ENCODE data around the gene PPP6R2. TPM values are rescaled to one million over a fixed set of nuclear protein-coding genes. Genes with fewer than 3 reads are reported as not detected.
A peak's percentile ranks its signal among the peaks of the same experiment; 100 is the strongest.

The PPP6R2 gene
- total RNA-seq, 2 donors from 2014 or later: 62.1 to 63.7 TPM

DNA sequence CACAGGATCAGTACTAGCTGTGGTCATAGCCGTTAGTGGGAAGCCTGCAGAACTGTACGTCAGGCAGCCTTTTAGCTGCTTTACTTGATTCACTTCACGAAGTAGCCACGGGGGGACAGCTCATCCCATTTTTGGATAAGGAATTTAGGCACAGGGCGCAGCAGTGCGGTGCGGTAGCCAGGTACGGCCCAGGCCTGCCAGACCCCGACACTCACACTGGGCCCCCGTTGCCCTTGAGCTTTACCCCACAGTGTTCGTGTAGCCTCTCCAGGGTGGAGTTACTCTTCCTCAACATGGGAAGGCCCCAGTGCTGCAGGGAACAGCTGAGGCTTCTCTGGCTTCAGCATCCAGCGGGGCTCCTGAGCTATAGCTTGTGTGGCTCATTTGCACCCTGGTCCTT lies 72.3 kb downstream of the PPP6R2 start:
- peaks cover 9% of the 10 kb centered on the region for H3K36me3 Mint-ChIP-seq (ENCODE audit: low read depth)

DNA sequence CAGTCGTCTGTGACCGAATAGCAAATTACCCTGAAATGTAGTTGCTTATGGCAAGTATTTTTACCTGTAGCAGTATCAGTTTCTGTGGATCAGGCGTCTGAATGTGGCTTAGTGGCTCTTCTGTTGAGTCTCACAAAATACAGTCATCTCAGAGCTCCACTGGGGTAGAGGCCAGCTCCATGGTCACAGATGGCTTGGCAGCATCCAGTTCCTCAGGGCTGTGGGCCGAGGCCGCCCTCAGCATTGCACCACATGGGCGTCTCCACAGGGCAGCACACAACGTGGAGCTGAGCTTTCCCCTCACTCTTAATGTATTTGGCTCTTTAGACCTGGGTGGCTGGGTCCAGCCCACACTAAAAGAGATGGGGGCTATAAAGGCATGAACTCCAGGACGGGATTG lies 73.9 kb downstream of the PPP6R2 start:
- Mint-ChIP-seq H3K27me3 (no peaks in the 10 kb centered on the region), H3K4me3 (no peak overlapping the region), H3K36me3 (ENCODE audit: low read depth) (peaks cover 9% of the 10 kb centered on the region), H3K4me1 (no peaks in the 10 kb centered on the region), H3K27ac (no peak overlapping the region)
- DNase-seq (no peak), ATAC-seq (no peak)
- no peaks in the 10 kb centered on the region for H3K9me3 ChIP-seq (ENCODE audit: control insufficient read depth, low read length, poor library complexity, severe bottlenecking)

More for the DNA sequence above, 72.3 kb downstream of the PPP6R2 start:
- DNase-seq (no peak), ATAC-seq (no peak)
- Mint-ChIP-seq H3K4me1 (no peaks in the 10 kb centered on the region), H3K27ac (no peak overlapping the region), H3K27me3 (no peaks in the 10 kb centered on the region), H3K4me3 (no peak overlapping the region)
- H3K9me3 ChIP-seq (ENCODE audit: control insufficient read depth, low read length, poor library complexity, severe bottlenecking): no peaks in the 10 kb centered on the region

DNA sequence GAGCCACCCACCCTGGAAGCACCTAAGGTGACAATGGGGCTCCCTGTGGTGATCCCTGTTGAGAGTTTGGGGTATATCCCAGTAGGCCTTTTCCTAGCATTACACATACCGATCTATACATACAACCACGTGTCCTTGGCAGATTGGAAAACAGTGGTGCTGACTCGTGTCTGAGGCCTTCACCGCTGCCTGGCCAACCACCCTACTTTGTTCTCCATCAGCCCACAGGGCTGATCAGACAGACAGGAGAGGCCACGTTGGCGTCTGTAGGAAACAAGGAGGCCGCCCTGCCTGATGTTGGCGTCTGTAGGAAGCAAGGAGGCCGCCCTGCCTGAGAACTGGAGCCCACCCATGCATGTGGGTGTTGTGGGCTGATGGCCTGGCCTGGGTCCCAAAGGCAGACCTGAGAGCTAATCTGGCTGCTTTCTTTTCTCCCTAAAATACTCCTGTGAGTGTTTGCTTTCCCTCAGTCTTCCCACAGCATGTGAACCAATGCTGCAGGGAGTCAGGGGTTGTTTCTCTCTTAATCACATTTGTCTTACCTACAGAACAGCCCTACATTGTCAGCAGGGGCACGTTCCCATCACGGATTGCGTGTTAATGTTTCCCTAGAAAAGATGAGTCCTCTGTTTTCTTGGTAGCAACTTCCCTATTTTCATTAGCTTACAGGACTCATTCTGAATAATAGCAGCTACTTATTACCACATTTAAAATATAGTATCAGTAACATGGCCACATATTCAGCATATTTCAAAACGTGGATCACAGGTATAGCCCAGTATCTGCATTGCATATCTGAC lies 74.5 kb downstream of the PPP6R2 start:
- ATAC-seq (no peak), DNase-seq (no peak)
- Mint-ChIP-seq H3K27me3 (no peaks in the 10 kb centered on the region), H3K27ac (peak overlapping the region; percentile 43), H3K4me3 (no peak overlapping the region), H3K4me1 (no peaks in the 10 kb centered on the region), H3K36me3 (ENCODE audit: low read depth) (peaks cover 9% of the 10 kb centered on the region)
- no peaks in the 10 kb centered on the region for H3K9me3 ChIP-seq (ENCODE audit: control insufficient read depth, low read length, poor library complexity, severe bottlenecking)

- Mint-ChIP-seq H3K4me1 (no peaks in the 10 kb centered on the region), H3K27ac (peak overlapping the region; percentile 43), H3K4me3 (no peak overlapping the region), H3K27me3 (no peaks in the 10 kb centered on the region), H3K36me3 (ENCODE audit: low read depth) (peaks cover 7% of the 10 kb centered on the region)
- H3K9me3 ChIP-seq (ENCODE audit: control insufficient read depth, low read length, poor library complexity, severe bottlenecking): no peaks in the 10 kb centered on the region
- no peak for DNase-seq
- ATAC-seq: no peak
Observed at GRCh38 chr22:50418624-50419023, 75.5 kb downstream of the PPP6R2 start.

- Mint-ChIP-seq H3K4me3 (no peak overlapping the region), H3K36me3 (ENCODE audit: low read depth) (peaks cover 3% of the 10 kb centered on the region), H3K27me3 (no peaks in the 10 kb centered on the region), H3K27ac (peak overlapping the region; percentile 43), H3K4me1 (no peaks in the 10 kb centered on the region)
- ATAC-seq: no peak
- DNase-seq: no peak
- H3K9me3 ChIP-seq (ENCODE audit: control insufficient read depth, low read length, poor library complexity, severe bottlenecking): no peaks in the 10 kb centered on the region
Observed at GRCh38 chr22:50419116-50419515, 76.0 kb downstream of the PPP6R2 start.

DNA sequence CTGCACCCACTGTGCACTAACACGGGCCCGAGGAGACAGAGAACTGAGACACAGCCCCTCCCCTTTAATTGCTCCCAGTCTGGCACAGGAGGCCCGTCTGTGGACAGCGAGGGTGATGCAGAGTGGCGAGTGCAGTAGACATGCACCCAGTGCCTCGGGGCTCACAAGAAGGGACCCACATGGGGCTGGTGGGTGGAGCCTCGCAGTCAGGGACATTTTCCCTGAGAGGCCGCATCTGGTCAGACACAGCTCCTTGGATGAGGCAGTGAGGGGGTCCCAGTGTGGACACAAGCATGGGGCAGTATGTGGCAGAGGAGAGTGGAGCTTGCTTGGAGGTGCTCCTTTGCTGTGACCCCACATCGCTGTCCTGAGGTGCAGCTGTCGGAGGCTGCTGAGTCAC lies 76.9 kb downstream of the PPP6R2 start:
- DNase-seq (no peak), ATAC-seq (no peak)
- H3K4me3 Mint-ChIP-seq: no peak overlapping the region
- H3K4me1 Mint-ChIP-seq: peaks cover 3% of the 10 kb centered on the region
- H3K27ac Mint-ChIP-seq: no peak overlapping the region
- peaks cover 6% of the 10 kb centered on the region for H3K36me3 Mint-ChIP-seq (ENCODE audit: low read depth)
- H3K9me3 ChIP-seq (ENCODE audit: control insufficient read depth, low read length, poor library complexity, severe bottlenecking): no peaks in the 10 kb centered on the region
- H3K27me3 Mint-ChIP-seq: no peaks in the 10 kb centered on the region

- no peaks in the 10 kb centered on the region for H3K9me3 ChIP-seq (ENCODE audit: control insufficient read depth, low read length, poor library complexity, severe bottlenecking)
- no peak for ATAC-seq
- no peak overlapping the region for H3K27ac Mint-ChIP-seq
- H3K36me3 Mint-ChIP-seq (ENCODE audit: low read depth): peaks cover 8% of the 10 kb centered on the region
- no peaks in the 10 kb centered on the region for H3K27me3 Mint-ChIP-seq
- no peak overlapping the region for H3K4me3 Mint-ChIP-seq
- peaks cover 5% of the 10 kb centered on the region for H3K4me1 Mint-ChIP-seq
- DNase-seq: no peak
Observed at GRCh38 chr22:50420581-50420980, 77.5 kb downstream of the PPP6R2 start.

DNA sequence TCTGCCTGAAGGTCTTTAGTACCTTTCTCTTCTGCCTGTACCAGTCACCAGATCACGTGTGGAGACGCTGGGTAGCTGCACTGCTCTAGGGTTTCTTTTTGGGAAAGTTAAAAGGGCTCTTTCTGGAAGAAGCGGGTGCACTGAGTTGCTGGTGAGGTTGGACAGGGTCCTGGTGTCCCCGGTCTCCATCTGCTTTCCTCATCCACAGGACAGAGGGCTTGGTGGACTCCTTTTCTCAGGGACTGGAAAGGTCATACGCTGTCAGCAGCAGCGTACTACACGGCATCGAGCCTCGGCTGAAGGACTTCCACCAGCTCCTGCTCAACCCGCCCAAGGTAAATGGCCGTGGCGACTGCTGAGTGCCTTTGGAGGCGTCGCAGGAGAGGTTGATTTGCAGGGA lies 78.9 kb downstream of the PPP6R2 start:
- Mint-ChIP-seq H3K27me3 (no peaks in the 10 kb centered on the region), H3K27ac (no peak overlapping the region), H3K4me3 (no peak overlapping the region), H3K4me1 (peaks cover 6% of the 10 kb centered on the region), H3K36me3 (ENCODE audit: low read depth) (peaks cover 9% of the 10 kb centered on the region)
- ATAC-seq (no peak), DNase-seq (no peak)
- H3K9me3 ChIP-seq (ENCODE audit: control insufficient read depth, low read length, poor library complexity, severe bottlenecking): no peaks in the 10 kb centered on the region

- H3K9me3 ChIP-seq (ENCODE audit: control insufficient read depth, low read length, poor library complexity, severe bottlenecking): no peaks in the 10 kb centered on the region
- no peak overlapping the region for H3K4me3 Mint-ChIP-seq
- H3K27me3 Mint-ChIP-seq: no peaks in the 10 kb centered on the region
- no peak for ATAC-seq
- no peak overlapping the region for H3K27ac Mint-ChIP-seq
- no peak for DNase-seq
- peaks cover 9% of the 10 kb centered on the region for H3K36me3 Mint-ChIP-seq (ENCODE audit: low read depth)
- peaks cover 6% of the 10 kb centered on the region for H3K4me1 Mint-ChIP-seq
Observed at GRCh38 chr22:50422961-50423815, 80.1 kb downstream of the PPP6R2 start.

DNA sequence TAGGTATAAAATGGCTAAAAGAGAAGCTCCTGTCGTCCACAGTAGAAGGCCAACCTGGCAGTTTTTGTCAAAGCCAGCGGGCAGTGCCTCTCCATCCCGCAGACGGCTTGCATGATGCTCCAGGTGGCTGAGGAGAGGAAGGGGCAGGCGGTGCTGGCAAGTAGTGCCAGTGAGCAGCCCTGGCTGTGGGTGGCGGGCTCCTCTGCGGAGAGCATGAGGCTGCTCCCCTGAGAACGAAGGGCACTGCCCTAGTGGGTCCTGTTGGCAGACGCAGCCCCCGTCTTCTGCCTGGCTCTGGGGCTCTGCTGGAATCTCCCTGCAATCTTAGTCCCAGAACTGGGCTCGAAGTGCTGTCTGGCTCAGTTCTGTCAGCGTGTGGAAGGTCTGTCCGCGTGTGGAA lies 80.8 kb downstream of the PPP6R2 start:
- no peak for ATAC-seq
- H3K27me3 Mint-ChIP-seq: no peaks in the 10 kb centered on the region

DNA sequence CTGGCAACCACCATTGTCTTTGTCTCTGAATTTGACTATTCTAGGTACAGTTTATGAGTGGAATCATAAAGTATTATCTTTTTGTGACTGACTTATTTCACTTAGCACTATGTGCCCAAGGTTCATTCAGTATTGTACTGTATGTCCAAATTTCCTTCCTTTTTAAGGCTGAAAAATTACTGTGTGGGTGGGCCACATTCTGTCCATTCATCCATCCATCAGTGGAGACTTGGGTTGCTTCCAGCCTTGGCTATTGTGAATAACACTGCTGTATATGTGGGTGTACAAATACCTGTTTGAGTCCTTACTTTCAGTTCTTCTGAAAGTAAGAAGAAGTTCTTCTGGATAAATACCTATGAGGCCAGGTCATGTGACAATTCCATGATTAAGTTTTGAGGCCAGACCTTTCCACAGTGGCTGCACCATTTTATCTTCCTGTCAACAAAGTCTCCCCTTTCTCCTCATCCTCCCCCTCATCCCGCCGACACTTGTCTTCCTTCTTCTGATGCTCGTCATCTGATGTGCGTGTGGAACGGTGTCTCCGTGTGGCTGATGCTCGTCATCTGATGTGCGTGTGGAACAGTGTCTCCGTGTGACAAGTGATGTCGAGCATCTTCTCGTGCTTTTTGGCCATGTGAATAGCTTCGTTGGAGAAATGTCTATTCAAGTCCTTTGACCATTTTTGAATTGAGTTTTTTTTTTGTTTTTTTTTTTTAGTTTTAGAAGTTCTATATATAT lies 82.2 kb downstream of the PPP6R2 start:
- DNase-seq (no peak), ATAC-seq (no peak)
- H3K27ac Mint-ChIP-seq: no peak overlapping the region
- H3K9me3 ChIP-seq (ENCODE audit: control insufficient read depth, low read length, poor library complexity, severe bottlenecking): no peaks in the 10 kb centered on the region
- peaks cover 6% of the 10 kb centered on the region for H3K36me3 Mint-ChIP-seq (ENCODE audit: low read depth)
- H3K4me3 Mint-ChIP-seq: no peak overlapping the region
- no peaks in the 10 kb centered on the region for H3K27me3 Mint-ChIP-seq
- H3K4me1 Mint-ChIP-seq: peaks cover 6% of the 10 kb centered on the region

More for the DNA sequence above, 80.8 kb downstream of the PPP6R2 start:
- Mint-ChIP-seq H3K36me3 (ENCODE audit: low read depth) (peaks cover 9% of the 10 kb centered on the region), H3K4me3 (no peak overlapping the region), H3K27ac (no peak overlapping the region), H3K4me1 (peaks cover 6% of the 10 kb centered on the region)
- no peaks in the 10 kb centered on the region for H3K9me3 ChIP-seq (ENCODE audit: control insufficient read depth, low read length, poor library complexity, severe bottlenecking)
- DNase-seq: no peak

DNA sequence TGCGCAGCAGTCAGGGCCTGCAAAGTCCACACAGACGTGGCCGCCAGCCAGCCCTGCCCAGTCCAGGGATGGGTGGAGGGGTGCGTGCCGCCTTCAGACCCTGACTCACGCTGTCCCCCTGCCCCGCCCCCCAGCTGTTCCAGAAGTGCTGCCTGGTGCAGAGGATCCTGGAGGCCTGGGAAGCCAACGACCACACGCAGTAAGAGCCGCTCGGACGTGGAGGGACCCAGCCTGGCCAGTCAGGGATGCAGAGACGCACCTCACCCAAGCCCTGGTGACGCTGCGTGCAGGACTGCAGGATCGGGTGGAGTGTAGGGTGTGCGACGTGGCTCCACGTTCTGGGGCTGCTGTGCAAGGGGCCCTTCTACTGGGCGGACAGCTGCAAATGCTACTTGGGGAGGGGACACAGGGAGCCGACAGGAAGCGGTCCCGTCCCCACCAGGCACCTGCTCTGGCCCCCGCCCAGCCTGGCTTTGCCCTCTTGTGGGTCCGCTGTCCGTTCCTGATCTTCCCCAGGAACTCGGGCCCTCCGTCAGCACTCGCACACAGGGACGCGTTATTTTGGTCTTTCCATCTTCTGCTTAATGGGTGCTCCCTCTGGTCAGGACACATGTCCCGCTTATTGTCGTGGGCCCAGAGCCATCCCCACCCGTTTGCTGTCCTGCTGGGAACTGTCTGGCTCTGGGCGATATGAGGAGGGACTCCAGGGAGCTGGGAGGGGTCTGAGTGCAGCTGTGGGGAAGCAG lies 89.2 kb downstream of the PPP6R2 start:
- Mint-ChIP-seq H3K36me3 (ENCODE audit: low read depth) (peaks cover 5% of the 10 kb centered on the region), H3K4me1 (no peaks in the 10 kb centered on the region), H3K27me3 (no peaks in the 10 kb centered on the region), H3K4me3 (no peak overlapping the region), H3K27ac (peak overlapping the region; percentile 91)
- DNase-seq (no peak), ATAC-seq (no peak)
- no peaks in the 10 kb centered on the region for H3K9me3 ChIP-seq (ENCODE audit: control insufficient read depth, low read length, poor library complexity, severe bottlenecking)

All from T-helper 17 cell (primary cell).